Fibroblast of peridontal ligament (primary cell): ENCODE results near the gene TMEM217.

Source experiments
- DNase-seq: peaks from one replicate; pipeline ENCODE4 v3.0.0-alpha.2; 2010; ENCODE audit errors: extremely low read depth

TMEM217 gene

DNA sequence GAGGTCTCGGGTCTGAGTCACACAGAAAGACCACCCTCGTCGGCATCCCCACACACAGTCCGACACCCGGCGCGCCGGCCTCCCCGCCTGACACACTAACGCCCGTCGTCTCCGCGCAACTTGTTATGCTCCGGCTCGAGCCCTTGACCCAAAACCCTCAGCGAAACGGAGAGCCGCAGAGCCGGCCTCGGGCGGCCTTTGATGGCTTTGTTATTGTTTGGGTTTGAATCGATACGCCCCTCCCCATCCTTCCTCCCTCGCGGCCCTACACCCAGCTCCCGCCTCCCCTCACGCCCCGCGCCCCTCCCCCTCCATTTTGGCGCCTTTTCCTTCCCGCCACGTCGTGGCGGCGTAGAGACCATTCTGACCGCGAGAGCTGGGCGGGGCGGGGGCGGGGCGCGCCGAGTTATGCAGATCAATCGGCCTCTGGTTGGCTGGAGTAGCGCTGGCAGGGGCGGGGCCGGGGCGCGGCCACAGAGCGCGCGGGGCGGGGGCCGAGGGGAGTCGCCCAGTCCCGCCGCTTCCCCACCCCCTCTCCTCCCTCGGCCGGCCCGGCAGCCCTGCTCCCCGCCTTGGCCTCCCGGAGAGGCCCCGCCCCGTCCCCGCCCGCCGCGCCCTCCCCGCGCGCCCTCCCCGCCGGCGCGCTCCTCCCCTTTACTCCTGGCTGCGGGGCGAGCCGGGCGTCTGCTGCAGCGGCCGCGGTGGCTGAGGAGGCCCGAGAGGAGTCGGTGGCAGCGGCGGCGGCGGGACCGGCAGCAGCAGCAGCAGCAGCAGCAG lies 88.3 kb downstream of the TMEM217 start, which contains the start of gene PIM1:
Gene PIM1 (plus strand): TSS at position 657 of the 777 bp plus-strand sequence. CDS start 424 bp downstream, outside the sequence.
- DNase-seq = peak; percentile 94

- peak; percentile 84 for DNase-seq
Observed at GRCh38 chr6:37168811-37169495, 89.0 kb downstream of the TMEM217 start.

DNA sequence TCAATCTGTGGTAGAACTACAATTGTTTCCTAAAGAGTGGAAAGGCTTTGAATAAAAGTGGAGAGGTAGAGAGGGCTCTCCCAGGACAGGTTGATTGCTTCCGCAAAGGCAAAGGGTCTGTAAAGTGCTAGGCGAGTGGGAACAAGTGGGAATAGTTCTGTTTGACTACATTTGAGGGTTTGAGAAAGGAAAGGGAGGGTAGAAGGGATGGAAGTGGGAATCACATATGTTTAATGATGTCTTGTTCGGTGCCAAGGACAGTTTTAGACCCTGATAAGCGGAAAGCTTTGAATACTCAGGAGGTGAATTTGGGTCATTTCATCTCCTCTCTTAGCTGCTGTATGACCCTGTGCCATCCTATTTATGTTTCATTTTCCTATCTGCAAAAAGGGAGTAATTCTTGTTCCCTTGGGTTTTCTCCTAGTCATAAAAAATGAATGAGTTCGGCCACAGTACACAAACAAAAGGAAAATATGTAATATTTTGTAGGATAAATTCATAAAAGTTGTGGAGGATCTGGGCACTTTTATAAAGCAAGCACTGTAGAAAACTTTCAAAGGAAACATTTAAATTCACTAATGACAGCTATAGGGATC lies 89.7 kb downstream of the TMEM217 start:
- DNase-seq = no peak

DNA sequence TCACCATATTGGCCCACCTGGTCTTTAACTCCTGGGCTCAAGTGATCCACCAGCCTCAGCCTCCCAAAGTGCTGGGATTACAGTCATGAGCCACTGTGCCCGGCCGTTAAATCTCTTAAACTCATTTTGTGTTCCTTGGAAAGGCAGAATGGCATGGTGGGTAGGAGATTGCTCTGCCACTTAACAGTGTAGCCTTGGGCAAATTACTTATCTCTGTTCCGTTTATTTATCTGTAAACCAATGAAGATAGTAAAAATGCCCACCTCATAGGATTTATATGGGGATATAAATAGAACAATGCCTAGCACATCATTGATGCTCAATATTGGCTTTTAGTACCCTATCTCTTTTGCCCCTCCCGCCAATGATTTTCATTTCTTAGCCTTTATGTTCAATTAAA lies 95.2 kb downstream of the TMEM217 start:
- DNase-seq = no peak
